Measurements from ENCODE around the gene CRYGD.
"Not testable (repeated sequence)": the region's sequence is repeated elsewhere in the genome, so short reads cannot be mapped to it uniquely, and the experiment has no call there.

Gene CRYGD

GRCh38 chr2:208129744-208130711 is 5.7 kb upstream of the CRYGD start, which contains the start of gene CRYGC:
Gene CRYGC, minus strand, starts transcription at chr2:208129828. Its CDS starts 36 bp downstream, at chr2:208129792.
- peak; percentile 6 for DNase-seq

DNA sequence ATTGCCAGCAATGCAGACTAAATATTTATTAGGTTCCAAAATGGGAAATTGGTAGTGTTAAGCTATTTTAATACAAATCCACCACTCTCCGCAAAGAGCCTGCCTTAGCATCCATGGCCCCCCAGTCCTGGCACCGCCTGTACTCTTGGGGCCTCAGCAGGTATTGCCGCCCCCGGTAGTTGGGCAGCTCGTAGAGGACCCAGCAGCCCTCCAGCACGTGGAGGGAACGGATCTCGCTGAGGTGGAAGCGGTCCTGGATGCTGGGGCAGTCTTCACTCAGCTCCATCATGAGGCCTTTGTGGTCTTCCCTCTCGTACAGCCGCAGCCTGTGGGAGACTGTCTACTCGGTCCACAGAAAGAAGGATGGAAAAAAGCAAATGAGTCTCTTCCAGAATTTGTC is 3.8 kb upstream of the CRYGD start:
- DNase-seq: no peak

DNA sequence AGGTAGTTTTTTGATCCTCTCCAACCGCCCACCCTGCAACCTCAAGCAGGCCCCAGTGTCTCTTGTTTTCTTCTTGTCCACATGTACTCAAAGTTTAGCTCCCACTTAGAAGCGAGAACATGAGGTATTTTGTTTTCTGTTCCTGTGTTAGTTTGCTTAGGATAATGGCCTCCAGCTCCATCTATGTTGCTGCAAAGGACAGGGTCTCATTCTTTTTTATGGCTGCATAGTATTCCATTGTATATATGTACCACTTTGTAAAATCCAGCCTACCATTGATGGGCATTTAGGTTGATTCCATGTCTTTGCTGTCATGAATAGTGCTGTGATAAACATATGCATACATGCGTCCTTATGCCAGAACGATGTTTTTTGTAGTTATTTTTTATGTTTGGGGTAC is 2.8 kb upstream of the CRYGD start:
- DNase-seq: no peak

- no peak for DNase-seq
Measured at GRCh38 chr2:208125251-208125650, 927 bp upstream of the CRYGD start.

DNA sequence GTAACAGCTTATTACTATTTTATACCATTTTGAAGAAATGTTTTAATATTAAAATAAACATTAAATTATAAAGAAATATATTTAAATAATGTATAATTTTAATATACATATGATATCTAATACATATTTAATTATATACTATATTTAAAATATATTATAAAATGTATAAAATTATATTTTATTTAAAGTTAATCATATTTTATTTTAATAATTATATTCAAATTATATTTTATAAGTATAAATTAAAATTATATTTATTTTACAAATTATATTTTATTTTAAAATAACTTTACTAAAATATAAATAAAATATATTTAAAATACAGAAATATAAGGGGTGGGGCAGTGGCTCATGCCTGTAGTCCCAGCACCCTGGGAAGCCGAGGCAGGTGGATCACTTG is 2.1 kb downstream of the CRYGD start:
- DNase-seq: no peak

GRCh38 chr2:208118918-208119317 is 5.4 kb downstream of the CRYGD start:
- DNase-seq: no peak

- not testable (repeated sequence) for DNase-seq
Measured at GRCh38 chr2:208117390-208117789, 6.9 kb downstream of the CRYGD start.

GRCh38 chr2:208112969-208113368 is 11.4 kb downstream of the CRYGD start:
- DNase-seq: no peak

DNA sequence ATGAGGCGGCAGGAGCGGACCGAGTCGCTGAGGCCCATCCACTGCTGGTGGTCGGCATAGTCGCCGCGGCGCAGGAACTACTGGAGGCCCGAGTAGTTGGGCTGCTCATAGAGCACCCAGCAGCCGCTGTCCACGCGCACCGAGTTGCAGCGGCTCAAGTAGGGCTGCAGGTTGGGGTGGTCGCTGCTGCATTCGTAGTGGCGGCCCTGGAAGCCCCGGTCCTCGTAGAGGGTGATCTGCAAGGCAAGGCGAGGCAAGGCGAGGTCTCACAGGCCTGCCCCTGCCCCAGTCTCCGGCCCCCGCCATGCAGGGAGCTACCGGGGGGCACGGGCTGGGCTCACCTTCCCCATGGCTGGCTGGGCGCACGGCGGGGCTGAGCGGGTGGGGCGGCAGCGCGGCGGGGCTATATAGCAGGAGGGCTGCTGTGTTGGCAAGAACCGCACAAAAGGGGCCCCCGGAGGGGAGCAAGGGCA is 12.0 kb downstream of the CRYGD start:
- DNase-seq: not testable (repeated sequence)

- no peak for DNase-seq
Measured at GRCh38 chr2:208103616-208104015, 20.7 kb downstream of the CRYGD start.

- DNase-seq: peak; percentile 3
Measured at GRCh38 chr2:208101716-208102631, 22.4 kb downstream of the CRYGD start.

DNA sequence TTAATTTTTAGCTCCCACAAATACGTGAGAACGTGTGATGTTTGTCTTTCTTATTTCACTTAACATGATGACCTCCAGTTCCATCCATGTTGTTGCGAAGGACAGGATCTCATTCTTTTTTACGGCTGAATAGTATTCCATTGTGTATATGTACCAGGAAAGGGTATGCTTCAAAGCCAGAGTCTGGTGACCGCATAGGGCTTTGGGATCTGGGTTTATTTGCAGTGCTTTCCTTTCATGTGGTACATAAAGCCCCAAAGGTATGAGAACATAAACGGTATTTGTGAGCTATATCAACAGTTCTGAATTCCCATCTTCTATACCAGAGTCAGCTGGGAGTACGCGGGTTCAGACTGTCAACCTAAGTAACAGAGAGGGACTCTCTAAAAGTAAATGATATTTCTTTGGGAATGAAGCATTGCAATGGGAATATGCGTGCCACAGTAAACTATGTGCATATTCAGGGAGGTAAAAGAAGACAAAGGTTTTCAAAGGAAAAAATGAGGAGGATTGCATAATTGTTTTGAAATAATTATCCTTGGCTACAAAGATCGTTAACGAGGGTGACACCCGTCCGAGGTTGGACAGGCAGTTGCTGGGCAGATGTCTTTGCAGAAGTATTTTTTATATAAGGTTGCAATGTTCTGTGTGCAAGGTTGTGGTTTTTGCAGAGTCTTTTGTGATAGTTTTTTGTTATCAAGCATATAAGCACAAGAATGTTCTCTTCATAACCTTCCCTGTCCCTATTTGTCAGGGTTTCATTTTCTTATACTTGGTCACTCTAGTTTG is 24.4 kb downstream of the CRYGD start:
- DNase-seq: no peak

DNA sequence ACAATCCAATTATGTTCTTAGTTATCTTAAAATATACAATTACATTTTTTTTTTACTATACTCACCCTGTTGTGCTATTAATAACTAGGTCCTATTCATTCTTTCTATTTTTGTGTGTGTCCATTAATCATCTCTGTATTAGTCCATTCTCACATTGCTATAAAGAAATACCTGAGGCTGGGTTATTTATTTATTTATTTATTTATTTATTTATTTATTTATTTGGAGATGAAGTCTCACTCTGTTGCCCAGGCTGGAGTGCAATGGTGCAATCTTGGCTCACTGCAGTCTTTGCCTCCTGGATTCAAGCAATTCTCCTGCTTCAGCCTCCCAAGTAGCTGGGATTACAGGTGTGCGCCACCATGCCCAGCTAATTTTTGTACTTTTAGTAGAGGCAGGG is 25.6 kb downstream of the CRYGD start:
- DNase-seq: not testable (repeated sequence)

GRCh38 chr2:208098267-208098666 is 26.1 kb downstream of the CRYGD start:
- DNase-seq: no peak

GRCh38 chr2:208097801-208098200 is 26.5 kb downstream of the CRYGD start:
- no peak for DNase-seq

DNA sequence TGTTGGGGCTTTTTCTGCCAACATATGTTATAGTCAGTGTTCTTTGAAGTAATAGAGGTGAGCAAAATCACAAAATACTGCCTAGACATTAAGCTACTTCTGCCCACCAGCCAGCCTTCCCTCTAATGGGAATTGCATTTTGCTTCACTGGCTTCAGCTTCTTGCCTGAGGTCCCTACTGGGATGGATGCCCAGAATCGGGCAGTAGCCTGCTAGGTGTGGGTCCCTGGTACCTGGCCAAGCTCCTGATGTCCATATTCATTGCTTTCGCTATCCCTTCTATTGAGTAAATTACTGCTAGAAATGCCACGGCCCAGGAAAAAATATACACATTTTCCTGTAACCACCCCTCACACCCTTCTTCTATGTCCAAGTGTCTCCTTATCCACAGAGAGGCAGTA is 27.0 kb downstream of the CRYGD start:
- no peak for DNase-seq

DNA sequence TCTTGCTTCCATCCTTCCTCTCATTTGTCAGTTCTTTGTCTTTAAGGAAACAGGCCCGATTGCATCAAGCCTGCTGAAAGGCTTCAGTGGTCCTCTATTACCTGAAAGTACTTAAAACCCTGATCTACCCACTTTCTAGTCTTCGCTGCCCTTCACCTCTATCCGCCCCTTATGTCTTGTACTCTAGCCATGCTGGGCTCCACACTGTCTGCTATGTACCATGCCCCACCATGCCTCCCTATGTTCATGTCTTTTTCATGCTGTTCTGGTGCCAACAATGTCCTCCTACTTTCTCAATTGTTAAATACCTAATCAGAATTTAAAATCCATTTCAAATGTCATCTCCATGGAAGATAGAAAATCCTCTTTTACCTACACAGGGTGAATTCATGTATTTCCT is 28.2 kb downstream of the CRYGD start:
- DNase-seq: no peak

DNA sequence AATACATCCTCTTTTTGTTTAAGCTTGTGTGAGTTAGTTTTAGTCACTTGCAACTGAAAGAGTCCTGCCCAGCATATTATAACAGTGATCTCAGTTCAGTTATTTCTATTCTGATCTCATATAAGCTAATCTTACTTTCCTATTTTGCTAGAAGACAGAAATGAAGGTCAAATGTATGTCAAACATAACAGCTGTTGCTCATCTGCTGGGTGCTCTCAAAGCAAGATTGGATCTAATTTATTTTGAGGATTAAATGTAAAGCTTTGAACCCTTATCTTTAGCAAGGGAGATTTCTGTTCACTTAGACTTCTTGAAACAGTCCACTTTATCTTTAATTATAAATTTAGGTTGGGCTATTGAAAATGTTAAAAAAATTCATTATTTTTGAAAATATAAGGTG is 31.2 kb downstream of the CRYGD start:
- DNase-seq: no peak

DNA sequence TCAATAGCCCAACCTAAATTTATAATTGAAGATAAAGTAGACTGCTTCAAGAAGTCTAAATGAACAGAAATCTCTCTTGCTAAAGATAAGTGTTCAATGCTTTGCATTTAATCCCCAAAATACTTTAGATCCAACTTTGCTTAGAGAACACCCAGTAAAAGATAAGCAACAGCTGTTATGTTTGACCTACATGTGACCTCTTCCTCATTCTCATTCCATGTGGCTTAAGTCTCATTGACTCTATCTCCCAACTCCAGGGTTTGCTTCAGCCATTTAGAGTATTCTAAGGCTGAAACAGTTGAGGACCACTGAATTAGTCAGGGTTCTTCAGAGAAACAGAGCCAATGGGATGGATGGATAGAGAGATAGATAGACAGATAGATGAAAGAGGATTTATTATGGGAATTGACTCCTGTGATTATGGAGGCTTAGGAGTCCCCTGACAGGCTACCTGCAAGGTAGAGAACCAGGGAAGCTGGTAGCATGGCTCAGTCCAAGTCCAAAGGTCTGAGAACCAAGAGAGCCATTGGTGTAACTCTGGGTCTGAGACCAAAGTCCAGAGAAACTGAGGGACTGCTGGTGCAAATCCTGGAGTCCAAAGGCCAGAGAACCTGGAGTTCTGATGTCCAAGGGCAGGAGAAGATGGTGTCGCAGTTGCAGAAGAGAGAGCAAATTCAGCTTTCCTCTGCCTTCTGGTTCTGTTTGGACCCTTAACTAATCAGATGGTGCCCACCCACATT is 32.1 kb downstream of the CRYGD start:
- no peak for DNase-seq

- no peak for DNase-seq
Measured at GRCh38 chr2:208090420-208090819, 33.9 kb downstream of the CRYGD start.

DNA sequence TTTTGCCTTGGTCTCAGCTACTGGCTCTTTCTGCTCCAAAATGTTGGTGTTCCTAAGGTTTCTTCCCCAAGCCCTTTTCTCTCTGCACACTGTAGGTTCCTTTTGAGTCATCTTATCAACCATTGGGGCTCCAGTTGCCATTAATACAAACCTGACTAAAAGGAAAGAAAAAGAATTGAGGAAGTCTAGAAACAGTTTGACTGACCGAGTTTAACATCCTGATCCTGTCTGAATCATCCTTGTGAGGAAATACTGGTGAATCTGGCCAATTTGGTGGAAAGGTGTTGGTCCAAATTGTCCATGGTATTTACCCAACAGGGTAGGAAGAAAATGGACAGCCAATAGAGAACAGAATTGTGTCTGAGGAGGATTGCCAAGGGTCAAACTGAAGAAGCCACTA is 38.3 kb downstream of the CRYGD start:
- no peak for DNase-seq

GRCh38 chr2:208083807-208084206 is 40.5 kb downstream of the CRYGD start:
- no peak for DNase-seq
